GM12878 (cell line): ENCODE data around the gene WARS2. TPM values are rescaled to one million over a fixed set of nuclear protein-coding genes. Genes with fewer than 3 reads are reported as not detected.

Experiments
- ATAC-seq: fragments of 200-7000 bp; cut with Tn5 transposase; 3 replicates; pipeline ENCODE4 v1.9.1; 2020; ENCODE audit warnings: mild to moderate bottlenecking, moderate library complexity
- BruUV-seq: library from RNA; stranded (reverse); fragments of 400-500 nt; replicated peaks from 2 replicates; lab custom pipeline; 2021; lab: Mats Ljungman, UMichigan
- CTCF ChIA-PET: fragments of 300-600 bp; sonication (Branson Sonifier 250); formaldehyde crosslinking; extraction: SDS; loops from one replicate; lab custom pipeline; 2021; ENCODE audit warnings: inconsistent platforms; lab: Yijun Ruan, JAX
- POLR2A ChIA-PET: fragments of 350-600 bp; formaldehyde crosslinking; extraction: SDS; loops from one replicate; lab custom pipeline; 2021; ENCODE audit warnings: inconsistent platforms; lab: Charles Lee
- RAD21 ChIA-PET: fragments of 300-600 bp; sonication (Branson Sonifier 250); formaldehyde crosslinking; loops from one replicate; lab custom pipeline; 2023; ENCODE audit warnings: antibody characterized with exemption; ENCODE audit not compliant: unreplicated experiment; lab: Charles Lee
- SMC1A ChIA-PET: fragments of 300-600 bp; sonication (Branson Sonifier 250); formaldehyde crosslinking; loops from one replicate; lab custom pipeline; 2023; ENCODE audit not compliant: unreplicated experiment, uncharacterized antibody; lab: Charles Lee
- DNase-seq: peaks from one replicate; pipeline ENCODE4 v3.0.0-alpha.2; 2011; ENCODE audit warnings: low read depth, low spot score
- FAIRE-seq: peaks from 3 replicates; lab custom pipeline; 2011; peaks lifted over from hg19 to GRCh38; lab: Jason Lieb, UNC
- H2AFZ ChIP-seq: 2 replicates; pipeline ENCODE4 v1.6.0; 2011; ENCODE audit warnings: low read depth, low read length, control low read depth; ENCODE audit not compliant: control insufficient read depth
- H3K27ac ChIP-seq: 2 replicates; pipeline ENCODE4 v1.5.1; 2011; ENCODE audit warnings: control low read depth; ENCODE audit not compliant: control insufficient read depth, insufficient read depth
- H3K27me3 ChIP-seq, 2 experiments: replicated peaks in 1 of 2; 2 replicates each; pipeline versions ENCODE4 v1.6.0 to v1.6.1; 2011; ENCODE audit warnings: low read length in 1 of 2; ENCODE audit not compliant: control insufficient read depth in 2 of 2, insufficient read depth in 2 of 2
- H3K36me3 ChIP-seq, 2 experiments: 2 replicates each; pipeline ENCODE4 v1.5.1; 2011; ENCODE audit warnings: low read length in 1 of 2; ENCODE audit not compliant: control insufficient read depth in 2 of 2, insufficient read depth in 2 of 2
- H3K4me1 ChIP-seq: 2 replicates; pipeline ENCODE4 v1.6.1; 2011; ENCODE audit warnings: mild to moderate bottlenecking, low read length, moderate library complexity, mixed read lengths; ENCODE audit not compliant: control insufficient read depth, insufficient read depth
- H3K4me2 ChIP-seq: 2 replicates; pipeline ENCODE4 v1.6.0; 2011; ENCODE audit warnings: control low read depth; ENCODE audit not compliant: control insufficient read depth, insufficient read depth
- H3K4me3 ChIP-seq: fragments of 200-600 bp; sonication (generic); 2 replicates; pipeline ENCODE4 v1.5.1; 2016
- H3K79me2 ChIP-seq: 2 replicates; pipeline ENCODE4 v1.6.0; 2011; ENCODE audit warnings: low read length; ENCODE audit not compliant: control insufficient read depth, insufficient read depth
- H3K9ac ChIP-seq: 2 replicates; pipeline ENCODE4 v1.8.0; 2011; ENCODE audit warnings: low read length, control low read depth, mixed read lengths; ENCODE audit not compliant: control insufficient read depth, insufficient read depth
- H3K9me3 ChIP-seq: replicated peaks from 3 replicates; pipeline ENCODE4 v1.5.1; 2011; ENCODE audit warnings: mild to moderate bottlenecking, low read length; ENCODE audit not compliant: control insufficient read depth, insufficient read depth
- H4K20me1 ChIP-seq: 2 replicates; pipeline ENCODE4 v1.6.0; 2011; ENCODE audit not compliant: control insufficient read depth, insufficient read depth
- E2F8 ChIP-seq: fragments of 450-650 bp; IDR thresholded peaks from 2 replicates; pipeline ENCODE4 v1.6.1; 2018; ENCODE audit warnings: mild to moderate bottlenecking, low read depth, moderate library complexity; ENCODE audit not compliant: partially characterized antibody
- HDAC6 ChIP-seq: fragments of 200-600 bp; sonication (generic); IDR thresholded peaks from one replicate; pipeline ENCODE4 v1.8.0; 2017; ENCODE audit warnings: antibody characterized with exemption; ENCODE audit not compliant: unreplicated experiment
- WGBS: methylation state at CpG from one replicate; pipeline ENCODE4 v1.1.6; 2016; ENCODE audit warnings: low lambda C conversion rate; ENCODE audit not compliant: insufficient replicate concordance, insufficient coverage; ENCODE audit errors: missing lambda C conversion rate; 5-methylcytosine and 5-hydroxymethylcytosine counted together
- in situ Hi-C: fragments of 300-500 bp; cut with MboI; formaldehyde crosslinking; loops from 9 replicates; pipeline ENCODE4 v1.14.3; 2018; ENCODE audit warnings: mixed read lengths
- intact Hi-C: fragments of 100-400 bp; cut with micrococcal nuclease; formaldehyde crosslinking; loops from one replicate; pipeline ENCODE4 v1.14.2; 2022; ENCODE audit not compliant: unreplicated experiment
- polyA plus RNA-seq, 11 experiments: library from polyadenylated mRNA; depleted of rRNA in 4 of 11; unstranded in 6 of 11; stranded (reverse) in 5 of 11; fragments of >200 nt; fragmentation: Nextera tagmentation in 4 of 11; fragmentation: Illumina TruSeq in 1 of 11; extraction: Ambion mirVana in 4 of 11; extraction: Trizol in 1 of 11; gene quantifications; 1 replicate in 1 of 11; 2 replicates in 10 of 11; pipeline versions ENCODE4 v1.2.1 to v1.2.3, GENCODE V29; 2011 to 2016; ENCODE audit warnings: inconsistent platforms in 2 of 11, missing spikeins in 2 of 11, low read depth in 1 of 11
- total RNA-seq, 4 experiments: library from RNA; depleted of rRNA in 3 of 4; stranded (reverse); fragments of >200 nt in 3 of 4; fragmentation: Illumina TruSeq in 1 of 4; extraction: Trizol in 1 of 4; gene quantifications; 2 replicates each; pipeline versions ENCODE4 v1.2.1 to v1.2.3, GENCODE V29; 2013 to 2021

Gene WARS2
- total and polyA plus RNA-seq, 10 of the 15 experiments (the other 5 are each of a cell fraction or from before 2014, with no cell fraction given), result 5.5 to 22.2 (median 14.4) TPM

DNA sequence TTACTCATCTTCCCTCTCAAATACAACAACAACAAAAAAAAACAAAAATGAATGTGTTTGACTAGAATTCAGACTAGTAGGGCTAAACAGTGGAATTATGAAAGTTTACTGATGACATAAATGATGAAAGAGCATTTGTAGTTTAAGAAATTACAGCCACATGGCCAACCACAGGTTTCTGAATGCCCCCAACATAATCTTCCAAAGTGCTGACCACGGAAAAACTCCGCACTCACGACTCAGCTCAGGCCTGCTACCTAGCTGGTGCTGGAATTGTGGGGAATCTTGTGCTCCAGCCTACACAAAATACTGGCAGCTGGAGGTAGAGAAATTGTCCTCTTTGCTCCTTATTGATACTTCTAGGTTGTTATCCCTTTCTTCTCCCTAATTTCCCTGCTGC is 128.7 kb downstream of the WARS2 start:
- H3K4me3 ChIP-seq, result no peak overlapping the region
- ChIA-PET POLR2A (no interaction called here), CTCF (interaction anchor here (1.0 to 5.4 kb wide), 2 partner anchors 264 to 857 kb away, joined by 3 to 21 read pairs; no protein-coding TSS in a partner anchor), SMC1A (interaction anchor here (0.6 to 1.6 kb wide), 4 partner anchors 16 to 1952 kb away, joined by 3 to 4 read pairs (median 3); partner anchors contain the start of gene TTF2), RAD21 (no interaction called here)
- WGBS, result 91% methylated on average over 3 of the region's 3 CpGs
- H3K79me2 ChIP-seq, result no peaks in the 10 kb centered on the region
- intact Hi-C loops, result no loop called here
- H3K27me3 ChIP-seq, result peaks cover 2 to 8% of the 10 kb centered on the region in 2 experiments; a peak in 3 of 4 replicates
- in situ Hi-C loops, result loop anchor here (5.0 kb wide), 1 partner anchor 859 kb away; no protein-coding TSS in a partner anchor
- no peaks in the 10 kb centered on the region for H4K20me1 ChIP-seq
- BruUV-seq, result no TSS peak
- H3K36me3 ChIP-seq, result no peaks in the 10 kb centered on the region
- DNase-seq, result no peak
- no peak for TF ChIP-seq E2F8
- no peaks in the 10 kb centered on the region for H3K4me1 ChIP-seq
- H3K9ac ChIP-seq, result no peak overlapping the region
- FAIRE-seq, result no peak
- H3K27ac ChIP-seq, result no peak overlapping the region
- no peak for ATAC-seq
- no peak overlapping the region for H2AFZ ChIP-seq
- peaks cover 2% of the 10 kb centered on the region; the same call in 1 of the 3 replicates for H3K9me3 ChIP-seq
- no peak overlapping the region for H3K4me2 ChIP-seq

DNA sequence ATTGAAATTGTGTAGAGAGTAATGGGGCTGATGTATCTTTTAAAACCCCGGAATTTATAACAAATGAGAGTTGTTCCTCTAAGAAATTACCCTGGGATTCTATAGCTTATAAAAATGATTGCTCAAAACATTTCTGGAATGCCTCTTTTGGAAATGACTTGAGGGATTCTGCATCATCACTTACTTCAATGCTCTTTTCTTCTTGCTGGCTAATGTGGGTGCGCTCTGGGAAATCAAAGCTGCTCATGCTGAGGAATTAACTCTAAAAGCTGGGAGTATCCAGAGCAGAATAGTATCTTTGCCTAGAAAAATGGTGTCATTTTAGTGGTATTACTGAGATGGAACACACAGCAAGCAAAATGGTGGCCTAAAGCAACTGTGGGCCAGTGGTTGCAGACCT is 129.3 kb downstream of the WARS2 start:
- ChIA-PET POLR2A (no interaction called here), CTCF (interaction anchor here (1.0 to 5.4 kb wide), 3 partner anchors 135 to 857 kb away, joined by 3 to 21 read pairs (median 3); no protein-coding TSS in a partner anchor), RAD21 (no interaction called here), SMC1A (interaction anchor here (1.2 to 1.6 kb wide), 2 partner anchors 16 to 124 kb away, joined by 3 to 4 read pairs; no protein-coding TSS in a partner anchor)
- no peak for DNase-seq
- no peaks in the 10 kb centered on the region for H3K36me3 ChIP-seq
- no peaks in the 10 kb centered on the region for H4K20me1 ChIP-seq
- H3K79me2 ChIP-seq, result no peaks in the 10 kb centered on the region
- FAIRE-seq, result no peak
- no peaks in the 10 kb centered on the region for H3K4me1 ChIP-seq
- H3K9ac ChIP-seq, result no peak overlapping the region
- H3K27ac ChIP-seq, result no peak overlapping the region
- peaks cover 4% of the 10 kb centered on the region; the same call in 1 of the 3 replicates for H3K9me3 ChIP-seq
- H2AFZ ChIP-seq, result no peak overlapping the region
- no peak overlapping the region for H3K4me3 ChIP-seq
- H3K4me2 ChIP-seq, result no peak overlapping the region
- 44% methylated on average over 2 of the region's 2 CpGs for WGBS
- BruUV-seq, result no TSS peak
- in situ Hi-C loops, result loop anchor here (5.0 kb wide), 1 partner anchor 859 kb away; no protein-coding TSS in a partner anchor
- ATAC-seq, result no peak
- intact Hi-C loops, result no loop called here
- H3K27me3 ChIP-seq, result peaks cover 2 to 8% of the 10 kb centered on the region in 2 experiments; a peak in 3 of 4 replicates
- TF ChIP-seq HDAC6, result no peak
